Effector CD4-positive, alpha-beta T cell (primary cell): ENCODE data around the gene UBAP2L.
"Not testable (repeated sequence)": the region's sequence is repeated elsewhere in the genome, so short reads cannot be mapped to it uniquely, and the experiment has no call there.

Source experiments
- DNase-seq: peaks from one replicate; pipeline ENCODE4 v3.0.0-alpha.2; 2020

Gene UBAP2L

DNA sequence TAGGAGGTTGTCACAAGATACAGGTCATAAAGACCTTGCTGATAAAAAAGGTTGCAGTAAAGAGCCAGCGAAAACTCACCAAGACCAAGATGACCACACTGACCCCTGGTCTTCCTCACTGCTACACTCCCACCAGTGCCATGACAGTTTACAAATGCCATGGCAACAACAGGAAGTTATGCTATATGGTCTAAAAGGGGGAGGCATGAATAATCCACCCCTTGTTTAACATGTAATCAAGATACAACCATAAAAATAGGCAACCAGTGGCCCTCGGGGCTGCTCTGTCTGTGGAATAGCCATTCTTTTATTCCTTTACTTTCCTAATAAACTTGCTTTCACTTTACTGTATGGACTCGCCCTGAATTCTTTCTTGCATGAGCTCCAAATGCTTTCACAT lies 93.5 kb downstream of the UBAP2L start:
- DNase-seq: not testable (repeated sequence)

DNA sequence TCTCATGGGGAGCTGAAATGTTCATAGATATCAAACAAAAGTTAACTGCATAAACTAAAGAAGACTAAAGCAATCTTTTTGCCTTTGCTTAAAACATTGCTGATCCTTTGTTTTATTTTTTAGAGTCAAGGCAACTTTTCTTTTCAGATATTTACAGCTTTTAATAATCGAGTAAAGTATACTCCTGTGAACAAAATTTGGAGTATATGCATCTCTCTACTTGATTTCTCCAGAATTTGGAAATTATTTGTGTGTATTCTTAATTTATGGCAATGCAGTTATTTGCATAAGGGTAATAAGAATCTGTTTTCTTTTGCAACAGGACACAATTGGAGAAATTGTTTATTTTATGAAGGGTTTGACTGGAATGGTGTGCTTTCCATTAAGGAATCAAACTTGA lies 95.9 kb downstream of the UBAP2L start:
- no peak for DNase-seq

DNA sequence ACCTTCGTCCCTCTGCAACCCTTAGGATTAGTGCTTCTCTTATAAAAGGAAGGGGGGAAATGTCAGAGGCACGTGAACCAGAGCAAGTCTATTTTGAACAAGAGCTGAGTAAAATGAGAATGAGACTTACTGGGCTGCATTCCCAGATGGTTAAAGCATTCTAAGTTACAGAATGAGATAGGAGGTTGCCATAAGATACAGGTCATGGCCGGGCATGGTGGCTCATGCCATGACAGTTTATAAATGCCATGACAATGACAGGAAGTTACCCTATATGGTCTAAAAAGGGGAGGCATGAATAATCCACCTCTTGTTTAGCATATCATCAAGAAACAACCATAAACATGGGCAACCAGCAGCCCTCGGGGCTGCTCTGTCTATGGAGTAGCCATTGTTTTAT lies 97.6 kb downstream of the UBAP2L start:
- no peak for DNase-seq
